ENCODE measurements around the gene BTBD18. TPM values are rescaled to one million over a fixed set of nuclear protein-coding genes. Genes with fewer than 3 reads are reported as not detected.
"Not testable (repeated sequence)": the region's sequence is repeated elsewhere in the genome, so short reads cannot be mapped to it uniquely, and the experiment has no call there.

Gene BTBD18
- polyA plus RNA-seq, 1 donor (not counting 4 experiments of a cell fraction or from before 2014, with no cell fraction given): not detected

GRCh38 chr11:57709802-57710367 lies 41.7 kb downstream of the BTBD18 start:
- no peaks in the 10 kb centered on the region for H3K9me3 ChIP-seq (ENCODE audit: control insufficient read depth, low read depth, low read length)
- no peak overlapping the region for H3K4me3 ChIP-seq (ENCODE audit: control insufficient read depth in 2 of 3, extremely low read depth in 1 of 3, insufficient read depth in 2 of 3, low read depth in 1 of 3, low read length in 3 of 3)
- no peaks in the 10 kb centered on the region for H4K20me1 ChIP-seq (ENCODE audit: control insufficient read depth, extremely low read depth, insufficient read depth, low read length)
- TF ChIP-seq EZH2 (IDR thresholded peaks at IDR 0.05; ENCODE audit: low read length) (no peak), CTCF (optimal IDR thresholded peaks at IDR 0.05 in 1 of 3, IDR thresholded peaks at IDR 0.05 in 1 of 3, conservative IDR thresholded peaks at IDR 0.05 in 1 of 3; ENCODE audit: extremely low read depth in 1 of 3, insufficient read depth in 2 of 3, low read length in 3 of 3) (no peak)
- H2AFZ ChIP-seq (ENCODE audit: control insufficient read depth, low read length): no peak overlapping the region
- no peak overlapping the region for H3K9ac ChIP-seq (ENCODE audit: control insufficient read depth, extremely low read depth, insufficient read depth, low read length)
- H3K4me2 ChIP-seq (ENCODE audit: control insufficient read depth, extremely low read depth, insufficient read depth, low read depth, low read length): no peak overlapping the region
- no peak for DNase-seq (ENCODE audit: low read depth, low spot score)
- FAIRE-seq: no peak
- peaks cover 2% of the 10 kb centered on the region in 2 experiments for H3K36me3 ChIP-seq (ENCODE audit: control insufficient read depth in 2 of 2, extremely low read depth in 1 of 2, insufficient read depth in 2 of 2, low read length in 2 of 2)
- H3K27me3 ChIP-seq (ENCODE audit: control insufficient read depth, extremely low read depth, insufficient read depth, low read length): no peaks in the 10 kb centered on the region
- peaks cover 25% of the 10 kb centered on the region for H3K4me1 ChIP-seq (ENCODE audit: control insufficient read depth, extremely low read depth, insufficient read depth, low read length)
- H3K27ac ChIP-seq (ENCODE audit: control insufficient read depth, insufficient read depth, low read length): no peak overlapping the region
- dilution Hi-C loops (cut with MboI; ENCODE audit: extremely low pct_ligation_motif_present, low sequenced_read_pairs): no loop called here
- H3K9me1 ChIP-seq (ENCODE audit: control insufficient read depth, extremely low read depth, insufficient read depth, low read length): no peaks in the 10 kb centered on the region
- peaks cover 51% of the 10 kb centered on the region for H3K79me2 ChIP-seq (ENCODE audit: control insufficient read depth, insufficient read depth, low read length)

- FAIRE-seq; DNase-seq (ENCODE audit: low read depth, low spot score); H3K4me2 ChIP-seq (ENCODE audit: control insufficient read depth, extremely low read depth, insufficient read depth, low read depth, low read length); H3K27ac ChIP-seq (ENCODE audit: control insufficient read depth, insufficient read depth, low read length); H3K9me3 ChIP-seq (ENCODE audit: control insufficient read depth, low read depth, low read length); H4K20me1 ChIP-seq (ENCODE audit: control insufficient read depth, extremely low read depth, insufficient read depth, low read length); dilution Hi-C loops (cut with MboI; ENCODE audit: extremely low pct_ligation_motif_present, low sequenced_read_pairs); H3K4me3 ChIP-seq (ENCODE audit: control insufficient read depth in 2 of 3, extremely low read depth in 1 of 3, insufficient read depth in 2 of 3, low read depth in 1 of 3, low read length in 3 of 3); H3K9me1 ChIP-seq (ENCODE audit: control insufficient read depth, extremely low read depth, insufficient read depth, low read length); H3K9ac ChIP-seq (ENCODE audit: control insufficient read depth, extremely low read depth, insufficient read depth, low read length); H3K4me1 ChIP-seq (ENCODE audit: control insufficient read depth, extremely low read depth, insufficient read depth, low read length); H2AFZ ChIP-seq (ENCODE audit: control insufficient read depth, low read length); H3K27me3 ChIP-seq (ENCODE audit: control insufficient read depth, extremely low read depth, insufficient read depth, low read length): not testable (repeated sequence)
- Histone ChIP-seq H3K36me3 (ENCODE audit: control insufficient read depth in 2 of 2, extremely low read depth in 1 of 2, insufficient read depth in 2 of 2, low read length in 2 of 2) (peaks cover 10 to 22% of the 10 kb centered on the region in 2 experiments), H3K79me2 (ENCODE audit: control insufficient read depth, insufficient read depth, low read length) (peaks cover 16% of the 10 kb centered on the region)
Observed at GRCh38 chr11:57705432-57705831, 46.2 kb downstream of the BTBD18 start.

- H3K36me3 ChIP-seq (ENCODE audit: control insufficient read depth in 2 of 2, extremely low read depth in 1 of 2, insufficient read depth in 2 of 2, low read length in 2 of 2): peaks cover 11 to 25% of the 10 kb centered on the region in 2 experiments
- dilution Hi-C loops (cut with MboI; ENCODE audit: extremely low pct_ligation_motif_present, low sequenced_read_pairs): no loop called here
Observed at GRCh38 chr11:57704932-57705331, 46.7 kb downstream of the BTBD18 start.

More at GRCh38 chr11:57704932-57705331, 46.7 kb downstream of the BTBD18 start:
- TF ChIP-seq CTCF (optimal IDR thresholded peaks at IDR 0.05 in 1 of 3, IDR thresholded peaks at IDR 0.05 in 1 of 3, conservative IDR thresholded peaks at IDR 0.05 in 1 of 3; ENCODE audit: extremely low read depth in 1 of 3, insufficient read depth in 2 of 3, low read length in 3 of 3) (no peak), EZH2 (IDR thresholded peaks at IDR 0.05; ENCODE audit: low read length) (no peak)
- no peaks in the 10 kb centered on the region for H3K4me1 ChIP-seq (ENCODE audit: control insufficient read depth, extremely low read depth, insufficient read depth, low read length)
- DNase-seq (ENCODE audit: low read depth, low spot score) (no peak), FAIRE-seq (no peak)
- H3K79me2 ChIP-seq (ENCODE audit: control insufficient read depth, insufficient read depth, low read length): peaks cover 11% of the 10 kb centered on the region
- H3K9me3 ChIP-seq (ENCODE audit: control insufficient read depth, low read depth, low read length): no peaks in the 10 kb centered on the region
- H3K4me2 ChIP-seq (ENCODE audit: control insufficient read depth, extremely low read depth, insufficient read depth, low read depth, low read length): no peak overlapping the region
- no peaks in the 10 kb centered on the region for H3K27me3 ChIP-seq (ENCODE audit: control insufficient read depth, extremely low read depth, insufficient read depth, low read length)
- H3K9ac ChIP-seq (ENCODE audit: control insufficient read depth, extremely low read depth, insufficient read depth, low read length): no peak overlapping the region
- no peak overlapping the region for H3K4me3 ChIP-seq (ENCODE audit: control insufficient read depth in 2 of 3, extremely low read depth in 1 of 3, insufficient read depth in 2 of 3, low read depth in 1 of 3, low read length in 3 of 3)
- H4K20me1 ChIP-seq (ENCODE audit: control insufficient read depth, extremely low read depth, insufficient read depth, low read length): no peaks in the 10 kb centered on the region
- H2AFZ ChIP-seq (ENCODE audit: control insufficient read depth, low read length): no peak overlapping the region
- H3K27ac ChIP-seq (ENCODE audit: control insufficient read depth, insufficient read depth, low read length): no peak overlapping the region
- H3K9me1 ChIP-seq (ENCODE audit: control insufficient read depth, extremely low read depth, insufficient read depth, low read length): no peaks in the 10 kb centered on the region

Data from keratinocyte (primary cell).